Measurements from ENCODE around the gene PIK3C2B. TPM values are rescaled to one million over a fixed set of nuclear protein-coding genes. Genes with fewer than 3 reads are reported as not detected.
A peak's percentile ranks its signal among the peaks of the same experiment; 100 is the strongest.

Gene PIK3C2B
- total and polyA plus RNA-seq, 4 donors, result 11.9 to 37.6 (median 25.0) TPM

GRCh38 chr1:204455063-204455830 lies 39.4 kb downstream of the PIK3C2B start:
- H3K9ac ChIP-seq (ENCODE audit: insufficient read depth in 1 of 2, low read length in 2 of 2), result no peak overlapping the region
- DNase-seq (no peak), ATAC-seq (ENCODE audit: insufficient read depth, low FRiP score) (no peak)
- no peak for TF ChIP-seq CTCF (IDR thresholded peaks at IDR 0.05; ENCODE audit: control extremely low read depth, extremely low read depth)
- WGBS, 2 donors, result 77 to 84% methylated on average over 18 of the region's 18 CpGs
- H3K27me3 ChIP-seq (ENCODE audit: control insufficient read depth in 3 of 3, insufficient read depth in 3 of 3, low read length in 2 of 3), result no peaks in the 10 kb centered on the region
- H3K27ac ChIP-seq (ENCODE audit: low read depth in 1 of 2, low read length in 1 of 2), result no peak overlapping the region
- no peak overlapping the region for H3K4me3 ChIP-seq
- peaks cover 0 to 35% (median 7%) of the 10 kb centered on the region in 4 donors for H3K36me3 ChIP-seq (ENCODE audit: control insufficient read depth in 4 of 4, insufficient read depth in 4 of 4, low read length in 4 of 4)
- no peaks in the 10 kb centered on the region for H3K9me3 ChIP-seq (ENCODE audit: control insufficient read depth in 4 of 4, insufficient read depth in 3 of 4, low read length in 3 of 4)
- H3K4me1 ChIP-seq (ENCODE audit: control insufficient read depth in 5 of 5, insufficient read depth in 5 of 5, low read length in 5 of 5), result peaks cover 0 to 19% (median 5%) of the 10 kb centered on the region in 5 donors

- ATAC-seq (ENCODE audit: insufficient read depth, low FRiP score), result no peak
- Histone ChIP-seq H3K27ac (ENCODE audit: low read depth in 1 of 2, low read length in 1 of 2) (peak overlapping the region in 1 of 2 donors; percentile 61), H3K27me3 (ENCODE audit: control insufficient read depth in 3 of 3, insufficient read depth in 3 of 3, low read length in 2 of 3) (no peaks in the 10 kb centered on the region), H3K4me1 (ENCODE audit: control insufficient read depth in 5 of 5, insufficient read depth in 5 of 5, low read length in 5 of 5) (peaks cover 0 to 23% (median 5%) of the 10 kb centered on the region in 5 donors), H3K4me3 (no peak overlapping the region), H3K9me3 (ENCODE audit: control insufficient read depth in 4 of 4, insufficient read depth in 3 of 4, low read length in 3 of 4) (no peaks in the 10 kb centered on the region), H3K9ac (ENCODE audit: insufficient read depth in 1 of 2, low read length in 2 of 2) (no peak overlapping the region), H3K36me3 (ENCODE audit: control insufficient read depth in 4 of 4, insufficient read depth in 4 of 4, low read length in 4 of 4) (peaks cover 0 to 36% (median 6%) of the 10 kb centered on the region in 4 donors)
- no peak for TF ChIP-seq CTCF (IDR thresholded peaks at IDR 0.05; ENCODE audit: control extremely low read depth, extremely low read depth)
- WGBS, 2 donors, result 86 to 89% methylated on average over 4 of the region's 4 CpGs
- DNase-seq, result no peak
Measured at GRCh38 chr1:204454476-204454875, 40.1 kb downstream of the PIK3C2B start.

DNA sequence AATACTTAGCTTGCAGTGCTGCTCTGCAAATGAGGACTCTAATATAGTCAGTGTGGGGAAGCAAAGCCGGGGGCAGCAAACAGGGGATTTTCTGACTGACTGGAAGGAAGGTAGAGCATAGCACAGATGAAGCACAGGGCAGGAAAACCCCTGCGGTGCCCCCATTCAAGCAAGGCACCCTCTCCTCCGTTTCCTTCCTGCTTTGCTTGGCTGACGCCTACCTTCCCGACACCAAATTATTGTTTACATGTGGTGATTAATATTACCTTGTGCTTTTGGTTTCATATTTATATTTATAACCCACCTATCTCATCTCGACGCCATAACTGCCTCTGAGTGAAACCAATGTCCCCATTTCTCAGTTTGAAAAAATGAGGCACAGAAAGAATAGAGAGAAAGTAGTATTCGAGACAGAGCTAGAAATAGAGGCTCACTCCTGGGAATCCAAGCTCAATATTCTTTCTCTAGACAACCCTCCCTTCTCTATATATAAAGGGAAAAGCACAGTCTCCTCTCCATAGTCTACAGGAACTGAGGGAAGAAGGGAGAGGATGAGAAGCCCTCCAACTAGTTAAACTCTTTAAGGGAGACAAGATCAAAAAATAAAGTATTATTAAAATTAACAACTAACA lies 41.3 kb downstream of the PIK3C2B start:
- WGBS, 2 donors, result 38 to 50% methylated on average over 8 of the region's 8 CpGs
- Histone ChIP-seq H3K4me3 (no peak overlapping the region), H3K4me1 (ENCODE audit: control insufficient read depth in 5 of 5, insufficient read depth in 5 of 5, low read length in 5 of 5) (peaks cover 0 to 19% (median 5%) of the 10 kb centered on the region in 5 donors), H3K27ac (ENCODE audit: low read depth in 1 of 2, low read length in 1 of 2) (peak overlapping the region in 1 of 2 donors; percentile 38), H3K9me3 (ENCODE audit: control insufficient read depth in 4 of 4, insufficient read depth in 3 of 4, low read length in 3 of 4) (no peaks in the 10 kb centered on the region), H3K27me3 (ENCODE audit: control insufficient read depth in 3 of 3, insufficient read depth in 3 of 3, low read length in 2 of 3) (no peaks in the 10 kb centered on the region), H3K9ac (ENCODE audit: insufficient read depth in 1 of 2, low read length in 2 of 2) (no peak overlapping the region), H3K36me3 (ENCODE audit: control insufficient read depth in 4 of 4, insufficient read depth in 4 of 4, low read length in 4 of 4) (peaks cover 0 to 31% (median 4%) of the 10 kb centered on the region in 4 donors)
- TF ChIP-seq CTCF (IDR thresholded peaks at IDR 0.05; ENCODE audit: control extremely low read depth, extremely low read depth), result no peak
- ATAC-seq (ENCODE audit: insufficient read depth, low FRiP score) (peak; percentile 7), DNase-seq (no peak)

Data from lung (tissue), 12 donors.